Panc1 (cell line): Measurements from ENCODE around the gene GNG14. TPM values are rescaled to one million over a fixed set of nuclear protein-coding genes. Genes with fewer than 3 reads are reported as not detected.

ENCODE experiments used
- ATAC-seq: fragments of 200-7000 bp; cut with Tn5 transposase; 2 replicates; pipeline ENCODE4 v1.9.1; 2020; ENCODE audit warnings: mild to moderate bottlenecking, moderate library complexity
- BruUV-seq: library from RNA; stranded (reverse); fragments of 400-500 nt; replicated peaks from 2 replicates; lab custom pipeline; 2021; lab: Mats Ljungman, UMichigan
- CTCF ChIA-PET: fragments of 300-600 bp; sonication (Branson Sonifier 250); formaldehyde crosslinking; loops from one replicate; lab custom pipeline; 2022; ENCODE audit warnings: antibody characterized with exemption; lab: Charles Lee
- POLR2A ChIA-PET: fragments of 300-600 bp; sonication (Branson Sonifier 250); formaldehyde crosslinking; loops from one replicate; lab custom pipeline; 2022; ENCODE audit warnings: antibody characterized with exemption; lab: Charles Lee
- DNase-seq: peaks from one replicate; pipeline ENCODE4 v3.0.0-alpha.2; 2010; ENCODE audit warnings: low read depth, low spot score
- H3K27ac ChIP-seq: 2 replicates; pipeline ENCODE4 v1.5.1; 2011; ENCODE audit warnings: mild to moderate bottlenecking, low read length, inconsistent platforms
- H3K27me3 ChIP-seq: fragments of 200-500 bp; sonication (Bioruptor generic); 2 replicates; pipeline ENCODE4 v1.6.0; 2014; ENCODE audit warnings: low read length, inconsistent platforms; ENCODE audit not compliant: control insufficient read depth, insufficient read depth
- H3K36me3 ChIP-seq: fragments of 200-500 bp; sonication (Bioruptor generic); 2 replicates; pipeline ENCODE4 v1.5.1; 2014; ENCODE audit warnings: inconsistent platforms, mild to moderate bottlenecking, low read length, moderate library complexity; ENCODE audit not compliant: control insufficient read depth, insufficient read depth
- H3K4me1 ChIP-seq: 2 replicates; pipeline ENCODE4 v1.5.1; 2011; ENCODE audit warnings: inconsistent platforms, mild to moderate bottlenecking, low read length, moderate library complexity; ENCODE audit not compliant: control insufficient read depth, insufficient read depth
- H3K4me3 ChIP-seq, 2 experiments: 2 replicates each; pipeline ENCODE4 v1.5.1; 2011 to 2012; ENCODE audit warnings: low read depth in 2 of 2, low read length in 2 of 2, mild to moderate bottlenecking in 2 of 2, inconsistent platforms in 1 of 2, moderate library complexity in 1 of 2
- H3K9me3 ChIP-seq: fragments of 200-500 bp; sonication (Bioruptor generic); 2 replicates; pipeline ENCODE4 v1.5.1; 2014; ENCODE audit warnings: low read depth, mild to moderate bottlenecking, inconsistent platforms, low read length, moderate library complexity; ENCODE audit not compliant: control insufficient read depth, insufficient read depth
- CTCF ChIP-seq: fragments of 450-650 bp; IDR thresholded peaks from 2 replicates; pipeline ENCODE4 v1.5.1; 2017; ENCODE audit warnings: mild to moderate bottlenecking
- POLR2AphosphoS5 ChIP-seq: IDR thresholded peaks from 2 replicates; pipeline ENCODE4 v1.6.1; 2012; ENCODE audit warnings: mild to moderate bottlenecking, low read depth, low read length, moderate library complexity
- REST ChIP-seq, 2 experiments: IDR thresholded peaks; 2 replicates each; pipeline ENCODE4 v1.6.1; 2011 to 2012; ENCODE audit warnings: low read depth in 2 of 2, control low read depth in 1 of 2, low read length in 1 of 2, mild to moderate bottlenecking in 1 of 2, moderate library complexity in 1 of 2; ENCODE audit not compliant: insufficient read depth in 1 of 2
- SIN3A ChIP-seq: IDR thresholded peaks from 2 replicates; pipeline ENCODE4 v1.6.1; 2012; ENCODE audit warnings: low read depth, mild to moderate bottlenecking, low read length, moderate library complexity, borderline replicate concordance; ENCODE audit not compliant: insufficient read depth
- TCF7L2 ChIP-seq: IDR thresholded peaks from 2 replicates; pipeline ENCODE4 v1.6.1; 2011; ENCODE audit warnings: mild to moderate bottlenecking, low read depth, low read length, inconsistent platforms
- in situ Hi-C: cut with HindIII; loops from 2 replicates; pipeline ENCODE4 v1.10.0; 2016; ENCODE audit warnings: low sequenced_read_pairs, low pct_unique_long_range_greater_than_20kb
- intact Hi-C: fragments of 100-400 bp; cut with micrococcal nuclease; formaldehyde crosslinking; loops from one replicate; pipeline ENCODE4 v1.10.0; 2022; ENCODE audit not compliant: unreplicated experiment
- total RNA-seq: library from RNA; stranded (reverse); gene quantifications from one replicate; pipeline ENCODE4 v1.2.1, GENCODE V29; 2021; ENCODE audit not compliant: unreplicated experiment

GNG14 gene
- total RNA-seq, 1 experiment from 2014 or later: not detected

- POLR2A ChIA-PET: no interaction called here
- intact Hi-C loops (no loop called here), in situ Hi-C loops (no loop called here)
- ATAC-seq (no peak), DNase-seq (no peak)
- Histone ChIP-seq H3K4me1 (no peaks in the 10 kb centered on the region), H3K36me3 (no peaks in the 10 kb centered on the region), H3K27me3 (no peaks in the 10 kb centered on the region), H3K27ac (no peak overlapping the region), H3K9me3 (no peaks in the 10 kb centered on the region), H3K4me3 (no peak overlapping the region)
- CTCF ChIA-PET: no interaction called here
- no TSS peak for BruUV-seq
- TF ChIP-seq TCF7L2 (no peak), REST (IDR thresholded peaks at IDR 0.05; ENCODE audit: insufficient read depth in 1 of 2, low read depth in 2 of 2, low read length in 1 of 2) (no peak), CTCF (no peak)
Observed at GRCh38 chr19:12689581-12690216, 1.9 kb downstream of the GNG14 start.

GRCh38 chr19:12692960-12693359 is 5.2 kb downstream of the GNG14 start:
- no peaks in the 10 kb centered on the region for H3K9me3 ChIP-seq
- no peak for ATAC-seq
- DNase-seq: no peak
- intact Hi-C loops (no loop called here), in situ Hi-C loops (no loop called here)
- no peak overlapping the region for H3K27ac ChIP-seq
- no TSS peak for BruUV-seq
- ChIA-PET CTCF (interaction anchor here (0.6 kb wide), 1 partner anchor 16 kb away, joined by 5 read pairs; no protein-coding TSS in a partner anchor), POLR2A (no interaction called here)
- no peak overlapping the region for H3K4me3 ChIP-seq
- peaks cover 5% of the 10 kb centered on the region; the same call in 1 of the 2 replicates for H3K4me1 ChIP-seq
- H3K36me3 ChIP-seq: no peaks in the 10 kb centered on the region; the same call in 1 of the 2 replicates
- TF ChIP-seq POLR2AphosphoS5 (no peak), REST (IDR thresholded peaks at IDR 0.05; ENCODE audit: insufficient read depth in 1 of 2, low read depth in 2 of 2, low read length in 1 of 2) (no peak), CTCF (no peak), SIN3A (no peak), TCF7L2 (no peak)
- no peaks in the 10 kb centered on the region for H3K27me3 ChIP-seq
